Effector memory CD4-positive, alpha-beta T cell (primary cell): Measurements from ENCODE around the gene PLCL2.

ENCODE experiments used
- DNase-seq, 3 donors: peaks; one replicate each; pipeline ENCODE4 v3.0.0-alpha.2; 2020
- H3K27ac ChIP-seq: 2 replicates; pipeline ENCODE4 v1.7.0; 2013; ENCODE audit warnings: mild to moderate bottlenecking, low read length, moderate library complexity; ENCODE audit not compliant: insufficient read depth, poor library complexity, severe bottlenecking
- H3K27me3 ChIP-seq: replicated peaks from 2 replicates; pipeline ENCODE4 v1.7.0; 2013; ENCODE audit warnings: mild to moderate bottlenecking, low read length; ENCODE audit not compliant: insufficient read depth, control insufficient read depth, poor library complexity, severe bottlenecking
- H3K36me3 ChIP-seq: 2 replicates; pipeline ENCODE4 v1.7.0; 2013; ENCODE audit warnings: mild to moderate bottlenecking, low read length, moderate library complexity; ENCODE audit not compliant: control insufficient read depth, insufficient read depth
- H3K4me1 ChIP-seq: 2 replicates; pipeline ENCODE4 v1.7.0; 2013; ENCODE audit warnings: low read length, mild to moderate bottlenecking; ENCODE audit not compliant: control insufficient read depth, insufficient read depth, poor library complexity, severe bottlenecking
- H3K4me3 ChIP-seq: 2 replicates; pipeline ENCODE4 v1.7.0; 2013; ENCODE audit warnings: low read length, low read depth, mild to moderate bottlenecking; ENCODE audit not compliant: insufficient read depth, poor library complexity, severe bottlenecking
- H3K9me3 ChIP-seq: 2 replicates; pipeline ENCODE4 v1.7.0; 2013; ENCODE audit warnings: mild to moderate bottlenecking, low read length, moderate library complexity; ENCODE audit not compliant: control insufficient read depth

The PLCL2 gene

GRCh38 chr3:17132286-17133115, 247.7 kb downstream of the PLCL2 start:
- H3K36me3 ChIP-seq: no peaks in the 10 kb centered on the region
- H3K4me1 ChIP-seq: no peaks in the 10 kb centered on the region
- H3K27me3 ChIP-seq: no peaks in the 10 kb centered on the region
- H3K4me3 ChIP-seq: no peak overlapping the region
- H3K27ac ChIP-seq: no peak overlapping the region
- H3K9me3 ChIP-seq: no peaks in the 10 kb centered on the region
- no peak for DNase-seq

- Histone ChIP-seq H3K4me1 (no peaks in the 10 kb centered on the region), H3K36me3 (no peaks in the 10 kb centered on the region), H3K27me3 (no peaks in the 10 kb centered on the region), H3K27ac (no peak overlapping the region), H3K4me3 (no peak overlapping the region), H3K9me3 (no peaks in the 10 kb centered on the region)
- DNase-seq: no peak
Measured at GRCh38 chr3:17133632-17134545, 249.1 kb downstream of the PLCL2 start.

DNA sequence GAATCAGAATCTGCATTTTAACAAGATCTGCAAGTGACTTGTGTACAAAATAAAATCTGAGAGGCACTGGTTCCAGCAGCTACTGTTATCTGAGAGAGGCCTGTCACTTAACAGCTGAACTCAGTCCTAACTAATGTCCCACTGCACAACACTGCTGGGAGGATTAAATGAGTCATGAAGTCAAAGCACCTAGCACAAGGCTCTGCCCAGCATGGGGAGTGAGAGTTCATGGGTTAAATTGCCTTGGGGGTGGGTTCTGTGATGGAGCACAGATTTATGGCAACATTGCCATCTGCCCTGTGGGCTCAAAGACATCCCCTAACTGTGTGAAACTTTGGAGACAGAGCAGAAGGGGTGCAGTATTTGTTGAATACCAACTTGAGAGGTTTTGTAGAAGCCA, 250.9 kb downstream of the PLCL2 start:
- DNase-seq: no peak
- Histone ChIP-seq H3K36me3 (no peaks in the 10 kb centered on the region), H3K9me3 (no peaks in the 10 kb centered on the region), H3K27me3 (no peaks in the 10 kb centered on the region), H3K4me3 (no peak overlapping the region), H3K27ac (no peak overlapping the region), H3K4me1 (no peaks in the 10 kb centered on the region)

GRCh38 chr3:17136136-17136721, 251.5 kb downstream of the PLCL2 start:
- no peak overlapping the region for H3K27ac ChIP-seq
- H3K9me3 ChIP-seq: no peaks in the 10 kb centered on the region
- no peaks in the 10 kb centered on the region for H3K27me3 ChIP-seq
- H3K4me3 ChIP-seq: no peak overlapping the region
- DNase-seq: no peak
- no peaks in the 10 kb centered on the region for H3K36me3 ChIP-seq
- no peaks in the 10 kb centered on the region for H3K4me1 ChIP-seq

DNA sequence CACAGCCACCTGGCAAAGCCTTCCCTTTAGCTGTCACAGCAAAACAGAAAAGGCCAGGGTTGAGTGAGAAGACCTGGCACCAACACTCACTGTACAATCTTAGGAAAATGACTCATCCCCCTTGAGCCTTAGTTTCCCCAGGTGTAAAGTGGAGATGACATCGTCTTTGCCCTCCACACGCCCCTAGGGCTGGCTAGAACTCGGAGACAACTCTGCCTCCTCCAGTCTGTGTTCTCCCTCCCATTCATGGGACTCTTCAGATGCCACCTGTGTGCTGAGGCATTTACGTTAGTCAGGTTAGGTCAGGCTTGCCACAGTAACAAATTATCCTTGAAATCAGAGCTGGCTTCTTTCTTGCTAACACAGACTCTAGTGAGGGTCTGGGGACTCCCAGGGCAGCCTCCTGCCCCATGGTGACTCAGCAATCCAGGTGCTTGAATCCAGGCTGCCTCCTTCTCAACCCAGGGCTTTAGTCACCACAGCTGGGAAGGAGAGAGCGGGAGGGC, 252.6 kb downstream of the PLCL2 start:
- DNase-seq: no peak
- H3K27me3 ChIP-seq: no peaks in the 10 kb centered on the region
- H3K4me3 ChIP-seq: no peak overlapping the region
- H3K36me3 ChIP-seq: no peaks in the 10 kb centered on the region
- H3K27ac ChIP-seq: no peak overlapping the region
- no peaks in the 10 kb centered on the region for H3K4me1 ChIP-seq
- H3K9me3 ChIP-seq: no peaks in the 10 kb centered on the region

- Histone ChIP-seq H3K9me3 (no peaks in the 10 kb centered on the region), H3K36me3 (no peaks in the 10 kb centered on the region), H3K27ac (no peak overlapping the region), H3K4me3 (no peak overlapping the region), H3K4me1 (no peaks in the 10 kb centered on the region), H3K27me3 (no peaks in the 10 kb centered on the region)
- no peak for DNase-seq
Measured at GRCh38 chr3:17138246-17139039, 253.7 kb downstream of the PLCL2 start.
